ENCODE measurements around the gene AMN1. TPM values are rescaled to one million over a fixed set of nuclear protein-coding genes. Genes with fewer than 3 reads are reported as not detected.
"Not testable (repeated sequence)": the region's sequence is repeated elsewhere in the genome, so short reads cannot be mapped to it uniquely, and the experiment has no call there.

The AMN1 gene
- polyA plus RNA-seq, 1 donor (not counting 4 experiments of a cell fraction or from before 2014, with no cell fraction given), result 11.3 TPM

- Histone ChIP-seq H3K4me1 (ENCODE audit: control insufficient read depth, extremely low read depth, insufficient read depth, low read length) (peaks cover 33% of the 10 kb centered on the region), H2AFZ (ENCODE audit: control insufficient read depth, low read length) (no peak overlapping the region), H3K79me2 (ENCODE audit: control insufficient read depth, insufficient read depth, low read length) (no peaks in the 10 kb centered on the region), H3K27me3 (ENCODE audit: control insufficient read depth, extremely low read depth, insufficient read depth, low read length) (no peaks in the 10 kb centered on the region), H4K20me1 (ENCODE audit: control insufficient read depth, extremely low read depth, insufficient read depth, low read length) (no peaks in the 10 kb centered on the region), H3K4me3 (ENCODE audit: control insufficient read depth in 2 of 3, extremely low read depth in 1 of 3, insufficient read depth in 2 of 3, low read depth in 1 of 3, low read length in 3 of 3) (no peak overlapping the region), H3K9ac (ENCODE audit: control insufficient read depth, extremely low read depth, insufficient read depth, low read length) (peak overlapping the region; percentile 55), H3K9me1 (ENCODE audit: control insufficient read depth, extremely low read depth, insufficient read depth, low read length) (no peaks in the 10 kb centered on the region), H3K27ac (ENCODE audit: control insufficient read depth, insufficient read depth, low read length) (peak overlapping the region; percentile 91), H3K36me3 (ENCODE audit: control insufficient read depth in 2 of 2, extremely low read depth in 1 of 2, insufficient read depth in 2 of 2, low read length in 2 of 2) (no peaks in the 10 kb centered on the region), H3K4me2 (ENCODE audit: control insufficient read depth, extremely low read depth, insufficient read depth, low read depth, low read length) (peak overlapping the region; percentile 49), H3K9me3 (ENCODE audit: control insufficient read depth, low read depth, low read length) (peaks cover 2% of the 10 kb centered on the region)
- peak; percentile 100 for DNase-seq (ENCODE audit: low read depth, low spot score)
- FAIRE-seq, result peak; percentile 90
- no peak for TF ChIP-seq EZH2 (IDR thresholded peaks at IDR 0.05; ENCODE audit: low read length)
- TF ChIP-seq CTCF (optimal IDR thresholded peaks at IDR 0.05 in 1 of 3, IDR thresholded peaks at IDR 0.05 in 1 of 3, conservative IDR thresholded peaks at IDR 0.05 in 1 of 3; ENCODE audit: extremely low read depth in 1 of 3, insufficient read depth in 2 of 3, low read length in 3 of 3), result no peak
- dilution Hi-C loops (cut with MboI; ENCODE audit: extremely low pct_ligation_motif_present, low sequenced_read_pairs), result no loop called here
These were observed 20.3 kb upstream of the AMN1 start for GRCh38 chr12:31749024-31749704.

- H3K4me3 ChIP-seq (ENCODE audit: control insufficient read depth in 2 of 3, extremely low read depth in 1 of 3, insufficient read depth in 2 of 3, low read depth in 1 of 3, low read length in 3 of 3), result no peak overlapping the region
- H3K9ac ChIP-seq (ENCODE audit: control insufficient read depth, extremely low read depth, insufficient read depth, low read length), result no peak overlapping the region
- dilution Hi-C loops (cut with MboI; ENCODE audit: extremely low pct_ligation_motif_present, low sequenced_read_pairs), result no loop called here
- TF ChIP-seq EZH2 (IDR thresholded peaks at IDR 0.05; ENCODE audit: low read length) (no peak), CTCF (optimal IDR thresholded peaks at IDR 0.05 in 1 of 3, IDR thresholded peaks at IDR 0.05 in 1 of 3, conservative IDR thresholded peaks at IDR 0.05 in 1 of 3; ENCODE audit: extremely low read depth in 1 of 3, insufficient read depth in 2 of 3, low read length in 3 of 3) (no peak)
- H3K27ac ChIP-seq (ENCODE audit: control insufficient read depth, insufficient read depth, low read length), result no peak overlapping the region
- no peaks in the 10 kb centered on the region for H3K36me3 ChIP-seq (ENCODE audit: control insufficient read depth in 2 of 2, extremely low read depth in 1 of 2, insufficient read depth in 2 of 2, low read length in 2 of 2)
- H2AFZ ChIP-seq (ENCODE audit: control insufficient read depth, low read length), result no peak overlapping the region
- DNase-seq (ENCODE audit: low read depth, low spot score), result no peak
- no peaks in the 10 kb centered on the region for H3K27me3 ChIP-seq (ENCODE audit: control insufficient read depth, extremely low read depth, insufficient read depth, low read length)
- H3K4me1 ChIP-seq (ENCODE audit: control insufficient read depth, extremely low read depth, insufficient read depth, low read length), result peaks cover 30% of the 10 kb centered on the region
- no peak overlapping the region for H3K4me2 ChIP-seq (ENCODE audit: control insufficient read depth, extremely low read depth, insufficient read depth, low read depth, low read length)
- H4K20me1 ChIP-seq (ENCODE audit: control insufficient read depth, extremely low read depth, insufficient read depth, low read length), result no peaks in the 10 kb centered on the region
- FAIRE-seq, result no peak
- H3K9me1 ChIP-seq (ENCODE audit: control insufficient read depth, extremely low read depth, insufficient read depth, low read length), result no peaks in the 10 kb centered on the region
- H3K79me2 ChIP-seq (ENCODE audit: control insufficient read depth, insufficient read depth, low read length), result no peaks in the 10 kb centered on the region
- H3K9me3 ChIP-seq (ENCODE audit: control insufficient read depth, low read depth, low read length), result peaks cover 2% of the 10 kb centered on the region
These were observed 16.4 kb upstream of the AMN1 start for GRCh38 chr12:31745242-31745641.

DNA sequence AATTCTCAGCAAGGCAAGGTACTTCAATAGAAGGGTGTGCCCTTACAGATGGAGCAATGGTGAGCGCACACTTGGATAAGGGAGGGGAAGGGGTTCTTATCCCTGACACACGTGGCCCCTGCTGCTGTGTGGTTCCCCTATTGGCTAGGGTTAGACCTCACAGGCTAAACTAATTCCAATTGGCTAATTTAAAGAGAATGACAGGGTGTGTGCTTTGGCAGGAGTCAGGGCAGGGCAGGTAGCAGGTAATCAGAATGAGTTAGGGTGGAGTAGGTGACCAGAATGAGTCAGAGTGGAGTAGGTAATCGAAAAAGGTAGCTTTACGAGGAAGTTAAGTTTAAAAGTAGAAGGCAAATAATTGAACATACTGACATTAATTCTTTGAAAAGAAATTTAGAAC is 15.5 kb upstream of the AMN1 start:
- H3K79me2 ChIP-seq (ENCODE audit: control insufficient read depth, insufficient read depth, low read length); H3K27me3 ChIP-seq (ENCODE audit: control insufficient read depth, extremely low read depth, insufficient read depth, low read length); H4K20me1 ChIP-seq (ENCODE audit: control insufficient read depth, extremely low read depth, insufficient read depth, low read length); H3K9me3 ChIP-seq (ENCODE audit: control insufficient read depth, low read depth, low read length); H3K36me3 ChIP-seq (ENCODE audit: control insufficient read depth in 2 of 2, extremely low read depth in 1 of 2, insufficient read depth in 2 of 2, low read length in 2 of 2); dilution Hi-C loops (cut with MboI; ENCODE audit: extremely low pct_ligation_motif_present, low sequenced_read_pairs); DNase-seq (ENCODE audit: low read depth, low spot score); H3K4me2 ChIP-seq (ENCODE audit: control insufficient read depth, extremely low read depth, insufficient read depth, low read depth, low read length); H3K4me3 ChIP-seq (ENCODE audit: control insufficient read depth in 2 of 3, extremely low read depth in 1 of 3, insufficient read depth in 2 of 3, low read depth in 1 of 3, low read length in 3 of 3); H3K9ac ChIP-seq (ENCODE audit: control insufficient read depth, extremely low read depth, insufficient read depth, low read length); FAIRE-seq; H3K9me1 ChIP-seq (ENCODE audit: control insufficient read depth, extremely low read depth, insufficient read depth, low read length): not testable (repeated sequence)
- Histone ChIP-seq H3K27ac (ENCODE audit: control insufficient read depth, insufficient read depth, low read length) (peak overlapping the region; percentile 49), H2AFZ (ENCODE audit: control insufficient read depth, low read length) (peak overlapping the region; percentile 31), H3K4me1 (ENCODE audit: control insufficient read depth, extremely low read depth, insufficient read depth, low read length) (peaks cover 30% of the 10 kb centered on the region)

All from keratinocyte (primary cell).